K562 (cell line): ENCODE data around the gene USH2A. TPM values are rescaled to one million over a fixed set of nuclear protein-coding genes. Genes with fewer than 3 reads are reported as not detected.

Source experiments
- DDX20 ChIP-seq: fragments of 450-650 bp; IDR thresholded peaks from 2 replicates; pipeline ENCODE4 v1.6.1; 2016; ENCODE audit warnings: missing genetic modification characterization, low read depth, mild to moderate bottlenecking, missing compliant biosample characterization, moderate library complexity
- ETV5 ChIP-seq: sonication (generic); formaldehyde crosslinking; IDR thresholded peaks from 2 replicates; pipeline ENCODE4 v1.4.0; 2020; ENCODE audit warnings: low read depth, mild to moderate bottlenecking, missing genetic modification reagents
- FOXA3 ChIP-seq, 2 experiments: fragments of 450-650 bp in 1 of 2; sonication (generic) in 1 of 2; formaldehyde crosslinking; IDR thresholded peaks in 1 of 2; conservative IDR thresholded peaks in 1 of 2; 2 replicates each; pipeline versions ENCODE4 v1.4.0 to v1.8.0; 2020 to 2022; ENCODE audit warnings: mild to moderate bottlenecking in 2 of 2, missing genetic modification reagents in 1 of 2
- NFXL1 ChIP-seq: fragments of 450-650 bp; formaldehyde crosslinking; IDR thresholded peaks from 2 replicates; pipeline ENCODE4 v1.4.0; 2021; ENCODE audit warnings: mild to moderate bottlenecking
- RBBP5 ChIP-seq: fragments of 200-600 bp; sonication (generic); IDR thresholded peaks from 2 replicates; pipeline ENCODE4 v1.6.1; 2012; ENCODE audit warnings: borderline replicate concordance, mild to moderate bottlenecking, low read length, control low read depth, inconsistent platforms; ENCODE audit not compliant: insufficient read depth, poor library complexity, severe bottlenecking
- RBM14 ChIP-seq: fragments of 200-400 bp; formaldehyde crosslinking; IDR thresholded peaks from 2 replicates; pipeline ENCODE4 v1.6.1; 2018; ENCODE audit warnings: low read depth, mild to moderate bottlenecking, low read length, moderate library complexity, borderline replicate concordance; ENCODE audit not compliant: insufficient read depth
- TCF3 ChIP-seq: sonication (generic); formaldehyde crosslinking; IDR thresholded peaks from 2 replicates; pipeline ENCODE4 v1.4.0; 2020; ENCODE audit warnings: mild to moderate bottlenecking, missing genetic modification reagents
- polyA plus RNA-seq, 8 experiments: library from polyadenylated mRNA; depleted of rRNA in 4 of 8; stranded (reverse) in 5 of 8; unstranded in 3 of 8; fragments of >200 nt; fragmentation: Nextera tagmentation in 2 of 8; fragmentation: Illumina TruSeq in 1 of 8; extraction: Ambion mirVana in 2 of 8; extraction: Trizol in 1 of 8; gene quantifications; 2 replicates each; pipeline versions ENCODE4 v1.2.1 to v1.2.3, GENCODE V29; 2011 to 2014; ENCODE audit warnings: inconsistent platforms in 1 of 8, missing spikeins in 1 of 8
- total RNA-seq, 7 experiments: library from RNA; depleted of rRNA in 6 of 7; stranded (reverse); fragments of >200 nt in 6 of 7; fragmentation: Illumina TruSeq in 2 of 7; extraction: Trizol in 2 of 7; gene quantifications; 2 replicates each; pipeline versions ENCODE4 v1.2.1 to v1.2.3, GENCODE V29; 2011 to 2021; ENCODE audit warnings: low replicate concordance in 1 of 7
- TF ChIP-seq, protein P1 (sequence below): sonication (generic); formaldehyde crosslinking; IDR thresholded peaks from 2 replicates; pipeline ENCODE4 v1.8.1; 2022; ENCODE audit warnings: missing genetic modification reagents
- TF ChIP-seq, protein P2 (sequence below), 2 experiments: fragments of 200-800 bp in 1 of 2; sonication (Bioruptor generic) in 1 of 2; sonication (generic) in 1 of 2; formaldehyde crosslinking in 1 of 2; IDR thresholded peaks in 1 of 2; conservative IDR thresholded peaks in 1 of 2; 2 replicates each; pipeline versions ENCODE4 v1.5.0 to v1.6.1; 2016 to 2020; ENCODE audit warnings: missing compliant biosample characterization in 1 of 2, missing genetic modification characterization in 1 of 2, missing genetic modification reagents in 1 of 2
- TF ChIP-seq, protein P3 (sequence below): fragments of 250-450 bp; sonication (Bioruptor Pico); IDR thresholded peaks from 2 replicates; pipeline ENCODE4 v1.8.0; 2021; ENCODE audit warnings: moderate library complexity, mild to moderate bottlenecking, inconsistent platforms

The USH2A gene
- total and polyA plus RNA-seq, 9 of the 15 experiments (the other 6 are each of a cell fraction or from before 2014, with no cell fraction given): under 0.01 TPM; not detected in 7

DNA sequence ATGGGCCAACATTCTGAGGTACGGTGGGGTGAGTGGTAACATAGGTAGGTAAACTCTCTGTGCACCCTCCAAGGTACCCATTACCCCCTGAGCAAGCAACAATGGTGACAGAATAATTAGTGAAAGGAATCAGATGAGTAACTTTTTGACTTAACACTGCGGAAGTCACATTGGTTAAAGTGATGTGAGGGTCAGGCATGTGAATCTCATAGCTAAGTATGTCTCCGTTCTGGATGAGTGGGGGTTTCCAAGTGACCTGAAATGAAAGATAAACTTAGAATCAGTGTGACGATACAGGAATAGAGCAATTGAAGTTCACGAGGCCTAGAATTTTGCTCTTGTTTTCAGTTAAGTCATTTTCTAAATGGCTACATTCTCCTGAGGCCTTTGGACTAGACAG, 544.4 kb downstream of the USH2A start (continued):
- TF ChIP-seq ETV5 (CRISPR knock-in tag): no peak
- TF ChIP-seq, protein P1, sequence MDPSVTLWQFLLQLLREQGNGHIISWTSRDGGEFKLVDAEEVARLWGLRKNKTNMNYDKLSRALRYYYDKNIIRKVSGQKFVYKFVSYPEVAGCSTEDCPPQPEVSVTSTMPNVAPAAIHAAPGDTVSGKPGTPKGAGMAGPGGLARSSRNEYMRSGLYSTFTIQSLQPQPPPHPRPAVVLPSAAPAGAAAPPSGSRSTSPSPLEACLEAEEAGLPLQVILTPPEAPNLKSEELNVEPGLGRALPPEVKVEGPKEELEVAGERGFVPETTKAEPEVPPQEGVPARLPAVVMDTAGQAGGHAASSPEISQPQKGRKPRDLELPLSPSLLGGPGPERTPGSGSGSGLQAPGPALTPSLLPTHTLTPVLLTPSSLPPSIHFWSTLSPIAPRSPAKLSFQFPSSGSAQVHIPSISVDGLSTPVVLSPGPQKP: no peak
- TF ChIP-seq RBM14: no peak
- TF ChIP-seq, protein P2, sequence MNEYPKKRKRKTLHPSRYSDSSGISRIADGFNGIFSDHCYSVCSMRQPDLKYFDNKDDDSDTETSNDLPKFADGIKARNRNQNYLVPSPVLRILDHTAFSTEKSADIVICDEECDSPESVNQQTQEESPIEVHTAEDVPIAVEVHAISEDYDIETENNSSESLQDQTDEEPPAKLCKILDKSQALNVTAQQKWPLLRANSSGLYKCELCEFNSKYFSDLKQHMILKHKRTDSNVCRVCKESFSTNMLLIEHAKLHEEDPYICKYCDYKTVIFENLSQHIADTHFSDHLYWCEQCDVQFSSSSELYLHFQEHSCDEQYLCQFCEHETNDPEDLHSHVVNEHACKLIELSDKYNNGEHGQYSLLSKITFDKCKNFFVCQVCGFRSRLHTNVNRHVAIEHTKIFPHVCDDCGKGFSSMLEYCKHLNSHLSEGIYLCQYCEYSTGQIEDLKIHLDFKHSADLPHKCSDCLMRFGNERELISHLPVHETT (CRISPR knock-in tag; conservative IDR thresholded peaks at IDR 0.05 in 1 of 2, IDR thresholded peaks at IDR 0.05 in 1 of 2): no peak
- TF ChIP-seq, protein P3, sequence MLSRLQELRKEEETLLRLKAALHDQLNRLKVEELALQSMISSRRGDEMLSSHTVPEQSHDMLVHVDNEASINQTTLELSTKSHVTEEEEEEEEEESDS (CRISPR knock-in tag): no peak
- no peak for TF ChIP-seq NFXL1
- no peak for TF ChIP-seq DDX20 (tag)
- no peak for TF ChIP-seq TCF3 (CRISPR knock-in tag)
- TF ChIP-seq FOXA3 (CRISPR knock-in tag; conservative IDR thresholded peaks at IDR 0.05 in 1 of 2, IDR thresholded peaks at IDR 0.05 in 1 of 2): no peak
- no peak for TF ChIP-seq RBBP5
